NCI-H128 (cell line): Measurements from ENCODE around the gene DPH2.
A peak's percentile ranks its signal among the peaks of the same experiment; 100 is the strongest.

Source experiments
- DNase-seq: peaks from one replicate; lab custom pipeline; 2025; ENCODE audit not compliant: unreplicated experiment; lab: John Stamatoyannopoulos, UW

The DPH2 gene

GRCh38 chr1:43982808-43983207 is 13.0 kb downstream of the DPH2 start:
- DNase-seq, result no peak

- DNase-seq, result no peak
These were observed 13.6 kb downstream of the DPH2 start for GRCh38 chr1:43983253-43983899.

GRCh38 chr1:43984855-43985254 is 15.0 kb downstream of the DPH2 start:
- DNase-seq, result no peak

- DNase-seq, result no peak
These were observed 16.3 kb downstream of the DPH2 start for GRCh38 chr1:43985984-43986595.

GRCh38 chr1:43986712-43987111 is 16.9 kb downstream of the DPH2 start:
- DNase-seq, result no peak

GRCh38 chr1:43987159-43987902 is 17.5 kb downstream of the DPH2 start:
- DNase-seq, result no peak

GRCh38 chr1:43990271-43991199 is 20.7 kb downstream of the DPH2 start:
- DNase-seq, result no peak

GRCh38 chr1:43991200-43991475 is 21.3 kb downstream of the DPH2 start:
- DNase-seq, result no peak

GRCh38 chr1:43991476-43992231 is 21.8 kb downstream of the DPH2 start, which contains the start of gene CCDC24:
CCDC24 (plus strand) TSS chr1:43991599; CDS start chr1:43991879, 280 bp downstream.
- DNase-seq, result peak; percentile 50

GRCh38 chr1:43992232-43992995 is 22.6 kb downstream of the DPH2 start:
- no peak for DNase-seq

GRCh38 chr1:43993206-43993914 is 23.6 kb downstream of the DPH2 start:
- DNase-seq, result no peak

GRCh38 chr1:43994071-43994470 is 24.3 kb downstream of the DPH2 start:
- DNase-seq, result no peak

- DNase-seq, result no peak
These were observed 25.3 kb downstream of the DPH2 start for GRCh38 chr1:43994794-43995790.

- DNase-seq, result no peak
These were observed 26.3 kb downstream of the DPH2 start for GRCh38 chr1:43995984-43996732.

GRCh38 chr1:43996733-43997115 is 26.9 kb downstream of the DPH2 start:
- no peak for DNase-seq

- no peak for DNase-seq
These were observed 27.6 kb downstream of the DPH2 start for GRCh38 chr1:43997295-43997999.

GRCh38 chr1:43998000-43998378 is 28.2 kb downstream of the DPH2 start:
- no peak for DNase-seq
